H9 (cell line): ENCODE data around the gene MRPS34. TPM values are rescaled to one million over a fixed set of nuclear protein-coding genes. Genes with fewer than 3 reads are reported as not detected.
A peak's percentile ranks its signal among the peaks of the same experiment; 100 is the strongest.

Source experiments
- DNase-seq: peaks from one replicate; pipeline ENCODE4 v3.0.0-alpha.2; 2017
- H2AFZ ChIP-seq: one replicate; pipeline ENCODE4 v1.6.1; 2013; ENCODE audit warnings: mild to moderate bottlenecking, low read length, control low read depth, moderate library complexity
- H2AK5ac ChIP-seq: 2 replicates; pipeline ENCODE4 v1.6.1; 2013; ENCODE audit warnings: low read length, control low read depth, mixed read lengths; ENCODE audit not compliant: insufficient read length
- H2BK120ac ChIP-seq: one replicate; pipeline ENCODE4 v1.6.1; 2013; ENCODE audit warnings: low read depth, mild to moderate bottlenecking, low read length, control low read depth, inconsistent platforms; ENCODE audit not compliant: poor library complexity, severe bottlenecking
- H2BK12ac ChIP-seq: 2 replicates; pipeline ENCODE4 v1.6.1; 2013; ENCODE audit warnings: low read length, control low read depth, mixed read lengths, low read depth; ENCODE audit not compliant: insufficient read length
- H2BK15ac ChIP-seq: 2 replicates; pipeline ENCODE4 v1.6.1; 2013; ENCODE audit warnings: low read depth, low read length, control low read depth
- H2BK20ac ChIP-seq: one replicate; pipeline ENCODE4 v1.6.1; 2013; ENCODE audit warnings: low read depth, mild to moderate bottlenecking, low read length, control low read depth, inconsistent platforms; ENCODE audit not compliant: poor library complexity, severe bottlenecking
- H2BK5ac ChIP-seq: 2 replicates; pipeline ENCODE4 v1.6.1; 2013; ENCODE audit warnings: low read length, control low read depth, mixed read lengths; ENCODE audit not compliant: insufficient read length
- H3K14ac ChIP-seq: 2 replicates; pipeline ENCODE4 v1.6.1; 2013; ENCODE audit warnings: low read length, control low read depth; ENCODE audit not compliant: insufficient read depth
- H3K18ac ChIP-seq: 2 replicates; pipeline ENCODE4 v1.6.1; 2013; ENCODE audit warnings: low read depth, mild to moderate bottlenecking, mixed read lengths, low read length, control low read depth; ENCODE audit not compliant: insufficient read length
- H3K23ac ChIP-seq: 2 replicates; pipeline ENCODE4 v1.6.1; 2013; ENCODE audit warnings: low read length, control low read depth, mixed read lengths, low read depth; ENCODE audit not compliant: insufficient read length
- H3K23me2 ChIP-seq: 2 replicates; pipeline ENCODE4 v1.6.1; 2013; ENCODE audit warnings: low read depth, mild to moderate bottlenecking, mixed read lengths, low read length, control low read depth; ENCODE audit not compliant: insufficient read length, poor library complexity, severe bottlenecking
- H3K27ac ChIP-seq: 2 replicates; pipeline ENCODE4 v1.5.1; 2013; ENCODE audit warnings: low read length, control low read depth, mixed read lengths, low read depth; ENCODE audit not compliant: insufficient read length
- H3K27me3 ChIP-seq: 2 replicates; pipeline ENCODE4 v1.6.1; 2013; ENCODE audit warnings: low read length, control low read depth, inconsistent platforms; ENCODE audit not compliant: insufficient read depth
- H3K4ac ChIP-seq: 2 replicates; pipeline ENCODE4 v1.6.1; 2013; ENCODE audit warnings: low read depth, mild to moderate bottlenecking, control low read depth, inconsistent platforms, low read length, moderate library complexity
- H3K4me1 ChIP-seq: 2 replicates; pipeline ENCODE4 v1.6.1; 2013; ENCODE audit warnings: low read length, control low read depth, inconsistent platforms; ENCODE audit not compliant: insufficient read depth
- H3K4me2 ChIP-seq: 2 replicates; pipeline ENCODE4 v1.6.1; 2013; ENCODE audit warnings: low read length, control low read depth, mixed read lengths; ENCODE audit not compliant: insufficient read length, insufficient read depth
- H3K56ac ChIP-seq: 2 replicates; pipeline ENCODE4 v1.6.1; 2013; ENCODE audit warnings: low read depth, mild to moderate bottlenecking, mixed read lengths, low read length, control low read depth; ENCODE audit not compliant: insufficient read length
- H3K79me1 ChIP-seq: 2 replicates; pipeline ENCODE4 v1.6.1; 2013; ENCODE audit warnings: low read depth, mild to moderate bottlenecking, moderate library complexity, low read length, control low read depth, inconsistent platforms; ENCODE audit not compliant: insufficient read depth, poor library complexity, severe bottlenecking
- H3K79me2 ChIP-seq: 2 replicates; pipeline ENCODE4 v1.6.1; 2013; ENCODE audit warnings: low read length, control low read depth, inconsistent platforms; ENCODE audit not compliant: insufficient read depth
- H3K9ac ChIP-seq: 2 replicates; pipeline ENCODE4 v1.6.1; 2013; ENCODE audit warnings: low read length, control low read depth, mixed read lengths; ENCODE audit not compliant: insufficient read length; ENCODE audit errors: extremely low read depth
- H3K9me3 ChIP-seq: one replicate; pipeline ENCODE4 v1.6.1; 2013; ENCODE audit warnings: low read depth, low read length, inconsistent platforms; ENCODE audit not compliant: control insufficient read depth
- H3T11ph ChIP-seq: one replicate; pipeline ENCODE4 v1.6.1; 2013; ENCODE audit warnings: mild to moderate bottlenecking, low read length, control low read depth, inconsistent platforms
- H4K20me1 ChIP-seq: one replicate; pipeline ENCODE4 v1.6.1; 2013; ENCODE audit not compliant: control insufficient read depth, insufficient read length, insufficient read depth
- H4K5ac ChIP-seq: 2 replicates; pipeline ENCODE4 v1.6.1; 2013; ENCODE audit warnings: low read depth, mild to moderate bottlenecking, mixed read lengths, low read length, control low read depth; ENCODE audit not compliant: insufficient read length
- H4K8ac ChIP-seq: replicated peaks from 2 replicates; pipeline ENCODE4 v1.6.1; 2013; ENCODE audit warnings: low read length, control low read depth, mixed read lengths, low read depth; ENCODE audit not compliant: insufficient read length
- H4K91ac ChIP-seq: 2 replicates; pipeline ENCODE4 v1.6.1; 2013; ENCODE audit warnings: low read depth, mild to moderate bottlenecking, moderate library complexity, mixed read lengths, low read length, control low read depth; ENCODE audit not compliant: insufficient read length
- H3K27ac Mint-ChIP-seq, 3 experiments: 2 replicates in 2 of 3; 3 replicates in 1 of 3; pipeline ENCODE4 v1.8.0; 2020 to 2021; ENCODE audit warnings: mixed read lengths in 3 of 3, mild to moderate bottlenecking in 1 of 3, moderate library complexity in 1 of 3
- H3K27me3 Mint-ChIP-seq: 2 replicates; pipeline ENCODE4 v1.8.0; 2021; ENCODE audit warnings: low read depth, mild to moderate bottlenecking, moderate library complexity, mixed read lengths
- H3K36me3 Mint-ChIP-seq, 3 experiments: 2 replicates in 2 of 3; 3 replicates in 1 of 3; pipeline ENCODE4 v1.8.0; 2020 to 2021; ENCODE audit warnings: low read depth in 3 of 3, mixed read lengths in 3 of 3; ENCODE audit not compliant: insufficient read depth in 1 of 3
- H3K4me1 Mint-ChIP-seq, 2 experiments: 2 replicates each; pipeline ENCODE4 v1.8.0; 2020; ENCODE audit warnings: mixed read lengths in 2 of 2
- H3K4me3 Mint-ChIP-seq, 2 experiments: 2 replicates in 1 of 2; 3 replicates in 1 of 2; pipeline ENCODE4 v1.8.0; 2020 to 2021; ENCODE audit warnings: mild to moderate bottlenecking in 2 of 2, mixed read lengths in 2 of 2, moderate library complexity in 1 of 2
- H3K9me3 Mint-ChIP-seq, 2 experiments: 2 replicates in 1 of 2; 3 replicates in 1 of 2; pipeline ENCODE4 v1.8.0; 2020; ENCODE audit warnings: mild to moderate bottlenecking in 2 of 2, mixed read lengths in 2 of 2, moderate library complexity in 1 of 2
- CTCF ChIP-seq: fragments of 200-600 bp; sonication (generic); conservative IDR thresholded peaks from 3 replicates; pipeline ENCODE4 v1.8.0; 2021; ENCODE audit warnings: antibody characterized with exemption, mild to moderate bottlenecking
- WGBS: extraction: QIAGEN DNeasy Blood & Tissue Kit; methylation state at CpG from one replicate; pipeline ENCODE4 v1.1.7; 2013; ENCODE audit warnings: missing lambda C conversion rate, low lambda C conversion rate, mixed read lengths; ENCODE audit not compliant: insufficient read length; ENCODE audit errors: extremely low coverage; 5-methylcytosine and 5-hydroxymethylcytosine counted together
- total RNA-seq: library from RNA; stranded (reverse); gene quantifications from 2 replicates; pipeline ENCODE4 v1.2.1, GENCODE V29; 2021

The MRPS34 gene
- total RNA-seq, 1 experiment from 2014 or later = 205 TPM

GRCh38 chr16:1769402-1770300, 3.3 kb downstream of the MRPS34 start:
- H3K4ac ChIP-seq = no peak overlapping the region
- H3K9ac ChIP-seq = no peak overlapping the region
- WGBS = no CpG with 5 or more reads among the region's 27 CpGs
- peak overlapping the region; percentile 47 for H3K4me2 ChIP-seq
- no peak overlapping the region for H2BK20ac ChIP-seq
- H3T11ph ChIP-seq = no peak overlapping the region
- no peak overlapping the region for H3K23ac ChIP-seq
- DNase-seq = no peak
- H3K79me1 ChIP-seq = peaks cover 5% of the 10 kb centered on the region
- H3K18ac ChIP-seq = no peak overlapping the region
- no peak overlapping the region for H3K56ac ChIP-seq
- H2AK5ac ChIP-seq = no peak overlapping the region
- Mint-ChIP-seq H3K27ac (peak overlapping the region in 1 of 3 experiments; percentile 81; a peak in 1 of 7 replicates), H3K9me3 (no peaks in the 10 kb centered on the region), H3K36me3 (peaks cover 11 to 38% (median 37%) of the 10 kb centered on the region in 3 experiments; a peak in 6 of 7 replicates), H3K27me3 (no peaks in the 10 kb centered on the region; the same call in 1 of the 2 replicates), H3K4me1 (peaks cover 3 to 18% of the 10 kb centered on the region in 2 experiments), H3K4me3 (peak overlapping the region; percentile 91 to 98)
- no peak overlapping the region for H2AFZ ChIP-seq
- no peak overlapping the region for H2BK12ac ChIP-seq
- H3K27me3 ChIP-seq = no peaks in the 10 kb centered on the region
- H4K8ac ChIP-seq = no peak overlapping the region
- no peaks in the 10 kb centered on the region for H3K9me3 ChIP-seq
- H3K14ac ChIP-seq = no peak overlapping the region
- no peaks in the 10 kb centered on the region; the same call in 1 of the 2 replicates for H3K79me2 ChIP-seq
- H3K23me2 ChIP-seq = peaks cover 9% of the 10 kb centered on the region
- no peak overlapping the region for H3K27ac ChIP-seq
- no peaks in the 10 kb centered on the region for H3K4me1 ChIP-seq
- no peak overlapping the region for H4K5ac ChIP-seq
- TF ChIP-seq CTCF = no peak
- H2BK15ac ChIP-seq = no peak overlapping the region
- no peak overlapping the region for H2BK120ac ChIP-seq
- H2BK5ac ChIP-seq = no peak overlapping the region
- H4K91ac ChIP-seq = no peak overlapping the region
- H4K20me1 ChIP-seq = no peaks in the 10 kb centered on the region
